Stimulated activated CD8-positive, alpha-beta memory T cell treated with anti-CD3 and anti-CD28 coated beads, Interleukin-15, amount 100 ng/mL, for 24 hours (primary cell): ENCODE measurements around the gene NEMP1.
"Not testable (repeated sequence)": the region's sequence is repeated elsewhere in the genome, so short reads cannot be mapped to it uniquely, and the experiment has no call there.

ENCODE experiments used
- DNase-seq: peaks from one replicate; pipeline ENCODE4 v3.0.0-alpha.2; 2020; ENCODE audit warnings: low read depth

NEMP1 gene

GRCh38 chr12:57053901-57054300 lies 24.7 kb downstream of the NEMP1 start:
- DNase-seq: not testable (repeated sequence)

GRCh38 chr12:57053146-57053545 lies 25.4 kb downstream of the NEMP1 start:
- not testable (repeated sequence) for DNase-seq

GRCh38 chr12:57051011-57051410 lies 27.6 kb downstream of the NEMP1 start:
- no peak for DNase-seq

GRCh38 chr12:57049890-57050289 lies 28.7 kb downstream of the NEMP1 start, which contains the start of gene MYO1A:
MYO1A (minus strand) TSS chr12:57050129; CDS start chr12:57048323, 1,806 bp downstream.
- DNase-seq: no peak

- DNase-seq: no peak
These were observed 29.5 kb downstream of the NEMP1 start for GRCh38 chr12:57049119-57049446.

GRCh38 chr12:57048423-57049118 lies 30.0 kb downstream of the NEMP1 start:
- DNase-seq: no peak

- DNase-seq: no peak
These were observed 30.6 kb downstream of the NEMP1 start for GRCh38 chr12:57047981-57048380.

- no peak for DNase-seq
These were observed 31.4 kb downstream of the NEMP1 start for GRCh38 chr12:57046947-57047890.

- no peak for DNase-seq
These were observed 32.4 kb downstream of the NEMP1 start for GRCh38 chr12:57046086-57046791.

- no peak for DNase-seq
These were observed 33.7 kb downstream of the NEMP1 start for GRCh38 chr12:57044889-57045288.

GRCh38 chr12:57044468-57044867 lies 34.1 kb downstream of the NEMP1 start:
- DNase-seq: no peak

- DNase-seq: no peak
These were observed 35.9 kb downstream of the NEMP1 start for GRCh38 chr12:57042695-57043094.

GRCh38 chr12:57040750-57041149 lies 37.8 kb downstream of the NEMP1 start:
- no peak for DNase-seq

GRCh38 chr12:57040211-57040610 lies 38.4 kb downstream of the NEMP1 start:
- DNase-seq: no peak

GRCh38 chr12:57039016-57039798 lies 39.4 kb downstream of the NEMP1 start:
- DNase-seq: no peak

GRCh38 chr12:57037264-57037663 lies 41.3 kb downstream of the NEMP1 start:
- no peak for DNase-seq

- DNase-seq: no peak
These were observed 45.2 kb downstream of the NEMP1 start for GRCh38 chr12:57033431-57033830.

- DNase-seq: no peak
These were observed 46.8 kb downstream of the NEMP1 start for GRCh38 chr12:57031789-57032188.

- no peak for DNase-seq
These were observed 47.4 kb downstream of the NEMP1 start for GRCh38 chr12:57031138-57031725.

GRCh38 chr12:57029457-57029856 lies 49.1 kb downstream of the NEMP1 start:
- DNase-seq: no peak

GRCh38 chr12:57027805-57028153 lies 50.8 kb downstream of the NEMP1 start:
- DNase-seq: no peak
